ENCODE results near the gene A3GALT2. TPM values are rescaled to one million over a fixed set of nuclear protein-coding genes. Genes with fewer than 3 reads are reported as not detected.

Gene A3GALT2
- total and polyA plus RNA-seq, 4 donors, result 0.33 to 0.57 TPM; not detected in 2

- Histone ChIP-seq H3K4me1 (ENCODE audit: control insufficient read depth, insufficient read depth, low read length) (peaks cover 55% of the 10 kb centered on the region), H3K27me3 (ENCODE audit: control insufficient read depth, insufficient read depth, low read length) (no peaks in the 10 kb centered on the region), H3K4me3 (ENCODE audit: low read depth, low read length) (no peak overlapping the region), H3K36me3 (ENCODE audit: control insufficient read depth, insufficient read depth, low read length) (peaks cover 32% of the 10 kb centered on the region), H3K9me3 (ENCODE audit: control insufficient read depth, insufficient read depth, low read length) (no peaks in the 10 kb centered on the region), H3K27ac (ENCODE audit: low read depth, low read length) (no peak overlapping the region)
- peak in 1 of 6 donors; percentile 32 for DNase-seq (ENCODE audit: low read depth in 4 of 6, low spot score in 6 of 6)
- 32% methylated on average over 4 of the region's 9 CpGs for WGBS (ENCODE audit: insufficient coverage)
Measured at GRCh38 chr1:33336580-33336979, 15.7 kb upstream of the A3GALT2 start.

- H3K4me3 ChIP-seq (ENCODE audit: low read depth, low read length), result no peak overlapping the region
- no peaks in the 10 kb centered on the region for H3K27me3 ChIP-seq (ENCODE audit: control insufficient read depth, insufficient read depth, low read length)
- peaks cover 42% of the 10 kb centered on the region for H3K36me3 ChIP-seq (ENCODE audit: control insufficient read depth, insufficient read depth, low read length)
- peaks cover 50% of the 10 kb centered on the region for H3K4me1 ChIP-seq (ENCODE audit: control insufficient read depth, insufficient read depth, low read length)
- H3K27ac ChIP-seq (ENCODE audit: low read depth, low read length), result no peak overlapping the region
- WGBS (ENCODE audit: insufficient coverage), result 38% methylated on average over 3 of the region's 4 CpGs
- H3K9me3 ChIP-seq (ENCODE audit: control insufficient read depth, insufficient read depth, low read length), result no peaks in the 10 kb centered on the region
- DNase-seq (ENCODE audit: low read depth in 4 of 6, low spot score in 6 of 6), result no peak
Measured at GRCh38 chr1:33335020-33335419, 14.1 kb upstream of the A3GALT2 start.

- DNase-seq (ENCODE audit: low read depth in 4 of 6, low spot score in 6 of 6), result no peak
- H3K4me3 ChIP-seq (ENCODE audit: low read depth, low read length), result no peak overlapping the region
- H3K9me3 ChIP-seq (ENCODE audit: control insufficient read depth, insufficient read depth, low read length), result no peaks in the 10 kb centered on the region
- 52% methylated on average over 13 of the region's 17 CpGs for WGBS (ENCODE audit: insufficient coverage)
- H3K36me3 ChIP-seq (ENCODE audit: control insufficient read depth, insufficient read depth, low read length), result peaks cover 50% of the 10 kb centered on the region
- H3K4me1 ChIP-seq (ENCODE audit: control insufficient read depth, insufficient read depth, low read length), result peaks cover 45% of the 10 kb centered on the region
- no peaks in the 10 kb centered on the region for H3K27me3 ChIP-seq (ENCODE audit: control insufficient read depth, insufficient read depth, low read length)
- H3K27ac ChIP-seq (ENCODE audit: low read depth, low read length), result no peak overlapping the region
Measured at GRCh38 chr1:33334081-33334552, 13.2 kb upstream of the A3GALT2 start.

DNA sequence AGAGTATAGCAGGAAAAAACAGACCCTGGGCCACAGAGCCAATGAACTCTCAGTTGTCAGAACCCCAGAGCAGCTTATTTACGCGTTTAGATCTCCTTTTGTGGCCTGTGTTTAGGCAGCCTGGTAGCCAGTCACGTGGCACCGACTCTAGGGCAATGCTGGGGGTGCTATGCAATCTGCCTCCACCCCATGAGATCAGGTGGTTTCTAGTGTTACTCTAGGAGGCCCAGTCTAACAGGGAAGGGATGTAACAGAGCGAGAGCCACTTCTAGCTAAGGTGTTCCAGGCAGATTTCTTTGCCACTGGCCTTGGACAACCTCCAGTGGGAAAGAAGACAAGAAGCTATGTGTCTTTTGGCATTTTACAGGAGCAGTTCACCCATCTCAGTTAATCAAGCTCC, 12.0 kb upstream of the A3GALT2 start:
- Histone ChIP-seq H3K27me3 (ENCODE audit: control insufficient read depth, insufficient read depth, low read length) (no peaks in the 10 kb centered on the region), H3K27ac (ENCODE audit: low read depth, low read length) (no peak overlapping the region), H3K4me1 (ENCODE audit: control insufficient read depth, insufficient read depth, low read length) (peaks cover 36% of the 10 kb centered on the region), H3K4me3 (ENCODE audit: low read depth, low read length) (no peak overlapping the region), H3K36me3 (ENCODE audit: control insufficient read depth, insufficient read depth, low read length) (peaks cover 62% of the 10 kb centered on the region), H3K9me3 (ENCODE audit: control insufficient read depth, insufficient read depth, low read length) (no peaks in the 10 kb centered on the region)
- 75% methylated on average over 2 of the region's 5 CpGs for WGBS (ENCODE audit: insufficient coverage)
- DNase-seq (ENCODE audit: low read depth in 4 of 6, low spot score in 6 of 6), result no peak

- peak overlapping the region; percentile 4 for H3K27ac ChIP-seq (ENCODE audit: low read depth, low read length)
Measured at GRCh38 chr1:33332357-33332789, 11.5 kb upstream of the A3GALT2 start.

GRCh38 chr1:33331444-33332356, 10.8 kb upstream of the A3GALT2 start:
- peaks cover 35% of the 10 kb centered on the region for H3K4me1 ChIP-seq (ENCODE audit: control insufficient read depth, insufficient read depth, low read length)
- no peaks in the 10 kb centered on the region for H3K27me3 ChIP-seq (ENCODE audit: control insufficient read depth, insufficient read depth, low read length)
- 79% methylated on average over 7 of the region's 10 CpGs for WGBS (ENCODE audit: insufficient coverage)
- H3K4me3 ChIP-seq (ENCODE audit: low read depth, low read length), result no peak overlapping the region
- DNase-seq (ENCODE audit: low read depth in 4 of 6, low spot score in 6 of 6), result no peak
- H3K9me3 ChIP-seq (ENCODE audit: control insufficient read depth, insufficient read depth, low read length), result no peaks in the 10 kb centered on the region
- H3K27ac ChIP-seq (ENCODE audit: low read depth, low read length), result no peak overlapping the region
- peaks cover 71% of the 10 kb centered on the region for H3K36me3 ChIP-seq (ENCODE audit: control insufficient read depth, insufficient read depth, low read length)

More at GRCh38 chr1:33332357-33332789, 11.5 kb upstream of the A3GALT2 start:
- Histone ChIP-seq H3K4me3 (ENCODE audit: low read depth, low read length) (no peak overlapping the region), H3K4me1 (ENCODE audit: control insufficient read depth, insufficient read depth, low read length) (peaks cover 36% of the 10 kb centered on the region), H3K27me3 (ENCODE audit: control insufficient read depth, insufficient read depth, low read length) (no peaks in the 10 kb centered on the region), H3K9me3 (ENCODE audit: control insufficient read depth, insufficient read depth, low read length) (no peaks in the 10 kb centered on the region), H3K36me3 (ENCODE audit: control insufficient read depth, insufficient read depth, low read length) (peaks cover 65% of the 10 kb centered on the region)
- no peak for DNase-seq (ENCODE audit: low read depth in 4 of 6, low spot score in 6 of 6)
- 83% methylated on average over 7 of the region's 10 CpGs for WGBS (ENCODE audit: insufficient coverage)

GRCh38 chr1:33330906-33331305, 10.0 kb upstream of the A3GALT2 start:
- H3K27ac ChIP-seq (ENCODE audit: low read depth, low read length), result no peak overlapping the region
- peaks cover 73% of the 10 kb centered on the region for H3K36me3 ChIP-seq (ENCODE audit: control insufficient read depth, insufficient read depth, low read length)
- peaks cover 31% of the 10 kb centered on the region for H3K4me1 ChIP-seq (ENCODE audit: control insufficient read depth, insufficient read depth, low read length)
- H3K9me3 ChIP-seq (ENCODE audit: control insufficient read depth, insufficient read depth, low read length), result no peaks in the 10 kb centered on the region
- 78% methylated on average over 7 of the region's 7 CpGs for WGBS (ENCODE audit: insufficient coverage)
- H3K4me3 ChIP-seq (ENCODE audit: low read depth, low read length), result no peak overlapping the region
- no peaks in the 10 kb centered on the region for H3K27me3 ChIP-seq (ENCODE audit: control insufficient read depth, insufficient read depth, low read length)
- DNase-seq (ENCODE audit: low read depth in 4 of 6, low spot score in 6 of 6), result no peak

DNA sequence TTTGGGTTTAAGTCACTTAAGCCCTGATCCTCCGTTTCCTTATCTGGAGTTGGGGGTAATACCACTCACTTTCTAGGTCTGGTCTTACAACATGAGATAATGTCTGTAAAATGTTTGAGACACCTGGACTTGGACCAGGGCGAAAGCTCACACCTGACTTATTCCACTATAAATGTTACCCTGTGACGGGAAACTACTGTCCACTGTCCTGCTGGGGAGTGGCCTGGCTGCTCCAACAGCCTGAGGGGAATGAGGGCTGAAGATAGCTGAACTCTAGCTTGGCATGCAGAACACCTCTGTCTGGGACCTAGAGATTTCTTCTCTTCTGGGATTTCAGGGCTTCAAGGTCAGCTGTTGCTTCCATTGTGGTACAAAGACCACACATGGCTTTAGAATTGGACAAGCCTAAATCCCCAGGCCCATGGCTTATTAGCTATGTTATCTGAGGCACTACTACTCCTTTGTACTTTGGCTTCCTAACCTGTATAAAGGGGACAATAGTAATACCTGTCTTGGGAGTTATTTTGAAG, 9.5 kb upstream of the A3GALT2 start:
- H3K9me3 ChIP-seq (ENCODE audit: control insufficient read depth, insufficient read depth, low read length), result no peaks in the 10 kb centered on the region
- 94% methylated on average over 2 of the region's 3 CpGs for WGBS (ENCODE audit: insufficient coverage)
- H3K4me3 ChIP-seq (ENCODE audit: low read depth, low read length), result no peak overlapping the region
- H3K4me1 ChIP-seq (ENCODE audit: control insufficient read depth, insufficient read depth, low read length), result peaks cover 29% of the 10 kb centered on the region
- peaks cover 77% of the 10 kb centered on the region for H3K36me3 ChIP-seq (ENCODE audit: control insufficient read depth, insufficient read depth, low read length)
- no peak for DNase-seq (ENCODE audit: low read depth in 4 of 6, low spot score in 6 of 6)
- H3K27me3 ChIP-seq (ENCODE audit: control insufficient read depth, insufficient read depth, low read length), result no peaks in the 10 kb centered on the region
- no peak overlapping the region for H3K27ac ChIP-seq (ENCODE audit: low read depth, low read length)

DNA sequence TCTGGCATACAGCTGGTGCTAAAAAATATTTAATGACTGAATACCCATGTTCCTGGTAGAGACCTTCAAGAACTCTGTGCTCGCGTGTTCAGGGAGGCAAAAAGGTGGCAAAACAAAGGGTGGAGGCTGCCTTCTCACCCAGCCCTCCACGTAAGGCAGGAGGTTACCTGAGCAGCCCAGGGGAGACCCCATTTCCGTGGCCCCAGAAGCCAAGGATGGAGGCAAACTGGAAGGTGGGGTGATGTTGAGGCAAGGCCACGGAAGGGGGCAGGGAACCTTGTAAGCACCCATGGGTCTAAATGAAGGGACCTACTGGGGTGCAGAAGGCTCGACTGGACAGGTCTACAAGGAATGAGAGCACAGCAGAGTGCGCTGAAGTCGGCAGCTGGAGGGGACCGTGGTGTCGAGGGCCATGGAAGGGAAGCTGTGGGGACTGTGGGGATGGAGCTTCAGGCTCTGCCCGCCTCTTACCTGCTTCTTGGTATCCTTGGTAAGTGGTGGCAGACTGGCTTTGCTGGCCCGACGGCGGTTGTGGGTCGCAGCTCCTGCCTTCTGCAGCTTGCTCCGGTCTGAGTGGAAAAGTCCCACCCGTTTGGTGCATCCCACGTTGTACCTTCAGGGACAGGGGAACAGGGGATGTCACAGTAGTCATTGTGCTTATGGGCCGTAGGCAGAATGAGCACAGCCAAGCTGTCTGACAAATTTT, 8.9 kb upstream of the A3GALT2 start:
- H3K4me1 ChIP-seq (ENCODE audit: control insufficient read depth, insufficient read depth, low read length), result peaks cover 33% of the 10 kb centered on the region
- no peaks in the 10 kb centered on the region for H3K9me3 ChIP-seq (ENCODE audit: control insufficient read depth, insufficient read depth, low read length)
- no peak overlapping the region for H3K4me3 ChIP-seq (ENCODE audit: low read depth, low read length)
- 93% methylated on average over 19 of the region's 19 CpGs for WGBS (ENCODE audit: insufficient coverage)
- no peak overlapping the region for H3K27ac ChIP-seq (ENCODE audit: low read depth, low read length)
- no peaks in the 10 kb centered on the region for H3K27me3 ChIP-seq (ENCODE audit: control insufficient read depth, insufficient read depth, low read length)
- no peak for DNase-seq (ENCODE audit: low read depth in 4 of 6, low spot score in 6 of 6)
- H3K36me3 ChIP-seq (ENCODE audit: control insufficient read depth, insufficient read depth, low read length), result peaks cover 83% of the 10 kb centered on the region

All from spinal cord (tissue), 10 donors.